Esophagus (tissue), 2 donors: ENCODE data around the gene CCDC197. TPM values are rescaled to one million over a fixed set of nuclear protein-coding genes. Genes with fewer than 3 reads are reported as not detected.

Experiments used
- H3K27ac ChIP-seq, 2 donors: one replicate each; pipeline ENCODE4 v1.5.1; 2013; ENCODE audit warnings: low read depth in 2 of 2, mild to moderate bottlenecking in 2 of 2, inconsistent platforms in 1 of 2, low read length in 1 of 2, moderate library complexity in 1 of 2
- H3K27me3 ChIP-seq, 2 donors: one replicate each; pipeline ENCODE4 v1.6.1; 2013; ENCODE audit warnings: low read length in 2 of 2, control low read depth in 1 of 2, mild to moderate bottlenecking in 1 of 2; ENCODE audit not compliant: insufficient read depth in 2 of 2, control insufficient read depth in 1 of 2
- H3K36me3 ChIP-seq, 2 donors: one replicate each; pipeline ENCODE4 v1.6.1; 2013; ENCODE audit warnings: low read length in 1 of 2; ENCODE audit not compliant: control insufficient read depth in 2 of 2, insufficient read depth in 2 of 2
- H3K4me1 ChIP-seq, 2 donors: one replicate each; pipeline ENCODE4 v1.6.1; 2013; ENCODE audit warnings: low read length in 1 of 2; ENCODE audit not compliant: control insufficient read depth in 2 of 2, insufficient read depth in 2 of 2
- H3K4me3 ChIP-seq, 2 donors: one replicate each; pipeline ENCODE4 v1.5.1; 2013; ENCODE audit warnings: low read length in 2 of 2, mild to moderate bottlenecking in 2 of 2, low read depth in 1 of 2, moderate library complexity in 1 of 2
- H3K9me3 ChIP-seq, 2 donors: one replicate each; pipeline ENCODE4 v1.6.1; 2013; ENCODE audit warnings: mild to moderate bottlenecking in 2 of 2, low read depth in 1 of 2, low read length in 1 of 2, moderate library complexity in 1 of 2; ENCODE audit not compliant: control insufficient read depth in 2 of 2, insufficient read depth in 1 of 2
- WGBS, 2 donors: extraction: QIAGEN DNeasy Blood & Tissue Kit; methylation state at CpG; one replicate each; pipeline ENCODE4 v1.1.7; 2013; 5-methylcytosine and 5-hydroxymethylcytosine counted together
- polyA plus RNA-seq, 2 donors: library from polyadenylated mRNA; stranded (reverse); fragments of 200-250 nt; gene quantifications; one replicate each; pipeline ENCODE4 v1.2.3, GENCODE V29; 2013
- donor health status: healthy with polysubstance abuse.
- donor health status: Bipolar disorder and iron deficiency.

The CCDC197 gene
- polyA plus RNA-seq, 2 donors: not detected

- Histone ChIP-seq H3K4me1 (peaks cover 14 to 17% of the 10 kb centered on the region in 2 donors), H3K27me3 (no peaks in the 10 kb centered on the region), H3K9me3 (no peaks in the 10 kb centered on the region), H3K4me3 (peak overlapping the region in 1 of 2 donors; percentile 21), H3K27ac (peak overlapping the region; percentile 28 to 71), H3K36me3 (no peaks in the 10 kb centered on the region)
- 69 to 80% methylated on average over 14 of the region's 14 CpGs for WGBS, 2 donors
Measured at GRCh38 chr14:94027566-94028449, 30.7 kb downstream of the CCDC197 start.

GRCh38 chr14:94028450-94028826, 31.3 kb downstream of the CCDC197 start:
- H3K36me3 ChIP-seq: no peaks in the 10 kb centered on the region
- WGBS, 2 donors: 63 to 69% methylated on average over 4 of the region's 4 CpGs
- H3K27ac ChIP-seq: no peak overlapping the region
- H3K4me3 ChIP-seq: no peak overlapping the region
- no peaks in the 10 kb centered on the region for H3K9me3 ChIP-seq
- H3K27me3 ChIP-seq: no peaks in the 10 kb centered on the region
- H3K4me1 ChIP-seq: peaks cover 14 to 17% of the 10 kb centered on the region in 2 donors

- Histone ChIP-seq H3K27me3 (no peaks in the 10 kb centered on the region), H3K9me3 (no peaks in the 10 kb centered on the region), H3K36me3 (no peaks in the 10 kb centered on the region), H3K4me1 (peaks cover 14 to 17% of the 10 kb centered on the region in 2 donors), H3K27ac (no peak overlapping the region), H3K4me3 (no peak overlapping the region)
- 63 to 83% methylated on average over 4 of the region's 4 CpGs for WGBS, 2 donors
Measured at GRCh38 chr14:94029265-94029664, 32.2 kb downstream of the CCDC197 start.

- Histone ChIP-seq H3K4me3 (no peak overlapping the region), H3K36me3 (no peaks in the 10 kb centered on the region), H3K27ac (no peak overlapping the region), H3K9me3 (no peaks in the 10 kb centered on the region), H3K27me3 (no peaks in the 10 kb centered on the region), H3K4me1 (peaks cover 14 to 17% of the 10 kb centered on the region in 2 donors)
- 87 to 88% methylated on average over 7 of the region's 7 CpGs for WGBS, 2 donors
Measured at GRCh38 chr14:94029671-94030203, 32.6 kb downstream of the CCDC197 start.

GRCh38 chr14:94030571-94030970, 33.5 kb downstream of the CCDC197 start:
- H3K36me3 ChIP-seq: no peaks in the 10 kb centered on the region
- no peaks in the 10 kb centered on the region for H3K9me3 ChIP-seq

GRCh38 chr14:94031161-94031882, 34.2 kb downstream of the CCDC197 start:
- Histone ChIP-seq H3K27ac (no peak overlapping the region), H3K4me1 (peaks cover 14 to 17% of the 10 kb centered on the region in 2 donors), H3K27me3 (no peaks in the 10 kb centered on the region), H3K4me3 (no peak overlapping the region), H3K9me3 (no peaks in the 10 kb centered on the region), H3K36me3 (no peaks in the 10 kb centered on the region)
- 90 to 92% methylated on average over 8 of the region's 8 CpGs for WGBS, 2 donors

More at GRCh38 chr14:94030571-94030970, 33.5 kb downstream of the CCDC197 start:
- Histone ChIP-seq H3K27ac (peak overlapping the region in 1 of 2 donors; percentile 7), H3K4me3 (no peak overlapping the region), H3K4me1 (peaks cover 14 to 17% of the 10 kb centered on the region in 2 donors), H3K27me3 (no peaks in the 10 kb centered on the region)
- WGBS, 2 donors: 91 to 93% methylated on average over 14 of the region's 14 CpGs

GRCh38 chr14:94031883-94032279, 34.8 kb downstream of the CCDC197 start:
- Histone ChIP-seq H3K36me3 (no peaks in the 10 kb centered on the region), H3K4me1 (peaks cover 11 to 15% of the 10 kb centered on the region in 2 donors), H3K27ac (no peak overlapping the region), H3K4me3 (no peak overlapping the region), H3K9me3 (no peaks in the 10 kb centered on the region), H3K27me3 (no peaks in the 10 kb centered on the region)
- WGBS, 2 donors: 75 to 76% methylated on average over 7 of the region's 7 CpGs

GRCh38 chr14:94034886-94035285, 37.8 kb downstream of the CCDC197 start:
- WGBS, 2 donors: 84 to 85% methylated on average over 3 of the region's 3 CpGs
- H3K27me3 ChIP-seq: no peaks in the 10 kb centered on the region
- no peak overlapping the region for H3K27ac ChIP-seq
- H3K4me1 ChIP-seq: no peaks in the 10 kb centered on the region
- H3K9me3 ChIP-seq: no peaks in the 10 kb centered on the region
- H3K36me3 ChIP-seq: no peaks in the 10 kb centered on the region
- H3K4me3 ChIP-seq: no peak overlapping the region

- no peak overlapping the region for H3K4me3 ChIP-seq
- no peaks in the 10 kb centered on the region for H3K4me1 ChIP-seq
- no peaks in the 10 kb centered on the region for H3K9me3 ChIP-seq
- H3K36me3 ChIP-seq: no peaks in the 10 kb centered on the region
- WGBS, 2 donors: 31 to 34% methylated on average over 12 of the region's 12 CpGs
- no peak overlapping the region for H3K27ac ChIP-seq
- no peaks in the 10 kb centered on the region for H3K27me3 ChIP-seq
Measured at GRCh38 chr14:94036313-94037167, 39.4 kb downstream of the CCDC197 start.
